Thyroid gland (tissue), 4 donors: ENCODE data around the gene UTP4. TPM values are rescaled to one million over a fixed set of nuclear protein-coding genes. Genes with fewer than 3 reads are reported as not detected.

ENCODE experiments used
- DNase-seq, 2 donors: peaks; one replicate each; pipeline ENCODE4 v3.0.0-alpha.2; 2019
- H3K27ac ChIP-seq, 3 donors: fragments of 200-600 bp; sonication (generic); 1 replicate in 2 of 3; 2 replicates in 1 of 3; pipeline ENCODE4 v1.5.1; 2016 to 2019; ENCODE audit warnings: mild to moderate bottlenecking in 1 of 3, moderate library complexity in 1 of 3
- H3K27me3 ChIP-seq: fragments of 200-600 bp; sonication (generic); one replicate; pipeline ENCODE4 v1.5.1; 2019
- H3K36me3 ChIP-seq, 2 donors: fragments of 200-600 bp; sonication (generic); one replicate each; pipeline ENCODE4 v1.5.1; 2016 to 2019
- H3K4me1 ChIP-seq, 2 donors: fragments of 200-600 bp; sonication (generic); one replicate each; pipeline ENCODE4 v1.5.1; 2017 to 2019
- H3K4me3 ChIP-seq, 3 donors: fragments of 200-600 bp; sonication (generic); replicated peaks in 1 of 3; 1 replicate in 2 of 3; 2 replicates in 1 of 3; pipeline ENCODE4 v1.5.1; 2016; ENCODE audit warnings: mild to moderate bottlenecking in 1 of 3
- H3K9me3 ChIP-seq: fragments of 200-600 bp; sonication (generic); one replicate; pipeline ENCODE4 v1.5.1; 2017
- POLR2A ChIP-seq, 2 donors: fragments of 450-650 bp; IDR thresholded peaks; one replicate each; pipeline ENCODE4 v1.6.1; 2017; ENCODE audit warnings: antibody characterized with exemption in 2 of 2, mild to moderate bottlenecking in 2 of 2, moderate library complexity in 1 of 2
- WGBS, 2 donors: methylation state at CpG; one replicate each; pipeline ENCODE4 v1.1.5; 2017; 5-methylcytosine and 5-hydroxymethylcytosine counted together
- intact Hi-C: fragments of 100-400 bp; cut with DNase I; formaldehyde crosslinking; loops from one replicate; pipeline ENCODE4 v1.15.1; 2023
- total RNA-seq, 4 donors: library from RNA; depleted of rRNA; stranded (reverse); fragments of >200 nt; gene quantifications; one replicate each; pipeline ENCODE4 v1.2.3, GENCODE V29; 2016
- TF ChIP-seq, protein P1 (sequence below), 6 experiments: fragments of 200-600 bp in 3 of 6; fragments of 450-650 bp in 3 of 6; sonication (generic) in 3 of 6; IDR thresholded peaks; one replicate each; pipeline ENCODE4 v1.5.1; 2016 to 2019; ENCODE audit warnings: antibody characterized with exemption in 6 of 6, mild to moderate bottlenecking in 2 of 6, inconsistent platforms in 1 of 6, moderate library complexity in 1 of 6

The UTP4 gene
- total RNA-seq, 4 donors from 2014 or later = 22.4 to 33.1 (median 24.1) TPM

DNA sequence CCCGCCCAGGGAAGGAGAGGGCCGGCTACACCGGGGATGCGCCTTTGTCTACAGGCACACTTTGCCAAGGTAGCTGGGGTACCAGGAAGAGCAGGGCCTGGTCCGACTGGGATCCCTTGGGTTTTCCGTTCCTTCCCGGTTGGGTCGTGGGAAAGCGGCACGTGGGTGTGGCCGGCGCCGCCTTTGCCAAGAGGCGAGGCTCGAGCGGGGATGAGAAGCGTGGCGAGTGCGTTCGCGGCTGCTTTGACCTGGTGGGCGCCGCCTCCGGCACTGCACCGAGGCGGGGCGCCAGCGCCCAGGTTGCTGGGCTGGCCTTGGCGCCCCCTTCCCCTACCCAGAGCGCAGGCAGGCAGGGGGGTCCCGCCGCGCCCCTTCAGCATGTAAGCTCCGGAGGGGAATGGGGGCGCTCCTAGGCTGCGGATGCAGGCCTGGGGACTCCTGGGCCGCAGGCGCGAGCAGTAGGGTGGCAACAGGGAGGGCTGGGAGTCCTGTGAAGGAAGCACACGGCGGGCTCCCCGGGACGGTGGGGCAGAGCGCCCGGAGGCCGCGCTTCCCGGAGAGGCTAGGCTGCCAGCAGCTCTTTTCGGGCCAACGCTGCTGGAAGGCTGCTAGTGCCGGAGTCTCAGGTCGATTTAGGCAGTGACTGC, 25.0 kb upstream of the UTP4 start:
- 3% methylated on average over 15 to 16 of the region's 52 CpGs for WGBS, 2 donors
- intact Hi-C loops = loop anchor here (5.0 kb wide), 1 partner anchor 205 kb away; no protein-coding TSS in a partner anchor

DNA sequence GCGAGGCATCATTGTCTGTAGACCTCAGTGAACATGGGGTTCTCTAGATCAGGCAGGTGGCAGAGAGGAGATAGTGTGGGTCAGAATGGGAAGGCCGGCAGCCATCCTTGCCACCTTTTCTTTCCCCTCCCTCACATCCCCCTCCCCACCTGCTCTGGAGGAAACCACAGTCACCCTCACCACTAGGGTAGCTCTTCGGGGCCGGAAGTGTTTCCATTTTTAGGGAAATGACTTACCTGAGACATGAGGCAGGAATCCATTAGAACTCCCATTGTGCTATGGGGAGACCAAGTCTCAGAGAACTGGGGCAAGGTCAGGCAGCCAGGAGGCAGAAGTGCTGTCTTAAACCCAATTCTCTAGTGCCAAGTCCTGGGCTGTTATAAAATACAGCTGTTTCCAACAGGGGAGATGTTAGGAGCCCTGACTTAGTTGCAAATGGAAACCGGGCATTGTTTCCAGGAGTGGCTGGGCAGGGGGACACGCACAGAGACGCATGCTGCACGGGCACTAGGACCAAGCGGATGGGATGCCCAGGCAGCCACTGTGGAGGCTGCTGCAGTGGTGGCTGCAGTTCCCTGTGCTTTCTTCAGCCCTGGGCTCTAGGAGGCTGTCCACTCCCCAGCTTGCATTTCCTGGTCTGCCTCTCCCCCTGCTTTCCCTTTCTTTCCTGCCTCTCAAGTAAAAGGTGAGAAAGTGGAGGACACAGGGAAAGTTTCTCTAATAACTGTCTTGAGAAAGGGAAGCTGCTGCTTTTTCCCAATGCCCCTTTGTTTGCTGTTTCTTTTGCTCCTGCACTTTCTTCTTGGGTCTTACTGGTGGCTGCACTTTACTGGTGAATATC, 24.2 kb upstream of the UTP4 start:
- intact Hi-C loops = loop anchor here (5.0 kb wide), 1 partner anchor 206 kb away; no protein-coding TSS in a partner anchor
- peaks cover 0 to 8% of the 10 kb centered on the region in 2 donors for H3K36me3 ChIP-seq
- H3K4me1 ChIP-seq = peaks cover 39 to 47% of the 10 kb centered on the region in 2 donors
- no peaks in the 10 kb centered on the region for H3K9me3 ChIP-seq
- H3K4me3 ChIP-seq = peak overlapping the region in 1 of 3 donors; percentile 64
- peak overlapping the region in 2 of 3 donors; percentile 46 to 60 for H3K27ac ChIP-seq
- 37 to 56% methylated on average over 8 to 9 of the region's 9 CpGs for WGBS, 2 donors
- H3K27me3 ChIP-seq = no peaks in the 10 kb centered on the region
- no peak for DNase-seq
- TF ChIP-seq, protein P1, sequence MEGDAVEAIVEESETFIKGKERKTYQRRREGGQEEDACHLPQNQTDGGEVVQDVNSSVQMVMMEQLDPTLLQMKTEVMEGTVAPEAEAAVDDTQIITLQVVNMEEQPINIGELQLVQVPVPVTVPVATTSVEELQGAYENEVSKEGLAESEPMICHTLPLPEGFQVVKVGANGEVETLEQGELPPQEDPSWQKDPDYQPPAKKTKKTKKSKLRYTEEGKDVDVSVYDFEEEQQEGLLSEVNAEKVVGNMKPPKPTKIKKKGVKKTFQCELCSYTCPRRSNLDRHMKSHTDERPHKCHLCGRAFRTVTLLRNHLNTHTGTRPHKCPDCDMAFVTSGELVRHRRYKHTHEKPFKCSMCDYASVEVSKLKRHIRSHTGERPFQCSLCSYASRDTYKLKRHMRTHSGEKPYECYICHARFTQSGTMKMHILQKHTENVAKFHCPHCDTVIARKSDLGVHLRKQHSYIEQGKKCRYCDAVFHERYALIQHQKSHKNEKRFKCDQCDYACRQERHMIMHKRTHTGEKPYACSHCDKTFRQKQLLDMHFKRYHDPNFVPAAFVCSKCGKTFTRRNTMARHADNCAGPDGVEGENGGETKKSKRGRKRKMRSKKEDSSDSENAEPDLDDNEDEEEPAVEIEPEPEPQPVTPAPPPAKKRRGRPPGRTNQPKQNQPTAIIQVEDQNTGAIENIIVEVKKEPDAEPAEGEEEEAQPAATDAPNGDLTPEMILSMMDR (IDR thresholded peaks at IDR 0.05) = no peak
- TF ChIP-seq POLR2A (IDR thresholded peaks at IDR 0.05) = no peak

More for the DNA sequence above, 25.0 kb upstream of the UTP4 start:
- Histone ChIP-seq H3K9me3 (no peaks in the 10 kb centered on the region), H3K27ac (peak overlapping the region in 2 of 3 donors; percentile 33 to 60), H3K4me1 (peaks cover 41 to 43% of the 10 kb centered on the region in 2 donors), H3K36me3 (peaks cover 0 to 6% of the 10 kb centered on the region in 2 donors), H3K4me3 (peak overlapping the region; percentile 18 to 64 (median 61)), H3K27me3 (no peaks in the 10 kb centered on the region)
- DNase-seq = peak; percentile 60
- TF ChIP-seq, protein P1 (IDR thresholded peaks at IDR 0.05) = no peak
- peak in 1 of 2 donors; percentile 14 for TF ChIP-seq POLR2A (IDR thresholded peaks at IDR 0.05)

DNA sequence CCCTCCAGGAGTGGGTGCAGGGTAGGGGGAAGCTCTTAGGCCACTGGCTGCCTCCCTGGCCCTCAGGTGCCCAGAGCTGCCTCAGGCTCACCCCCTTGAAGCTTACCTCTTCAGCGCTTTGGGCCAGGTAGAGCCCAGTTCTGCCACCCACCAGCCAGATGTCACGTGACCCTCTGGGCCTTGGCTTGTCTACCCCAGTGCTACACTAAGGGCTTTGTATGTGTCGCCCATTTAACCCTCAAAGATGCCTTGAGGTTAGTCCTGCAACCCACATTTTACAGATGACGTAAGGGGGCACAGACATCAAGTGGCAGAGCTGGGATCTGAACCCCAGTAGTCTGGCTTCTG, 23.6 kb upstream of the UTP4 start:
- H3K4me3 ChIP-seq = no peak overlapping the region
- no peak for DNase-seq
- peaks cover 39 to 47% of the 10 kb centered on the region in 2 donors for H3K4me1 ChIP-seq
- intact Hi-C loops = loop anchor here (5.0 kb wide), 1 partner anchor 207 kb away; no protein-coding TSS in a partner anchor
- no peaks in the 10 kb centered on the region for H3K9me3 ChIP-seq
- H3K27me3 ChIP-seq = no peaks in the 10 kb centered on the region
- 85 to 91% methylated on average over 4 of the region's 4 CpGs for WGBS, 2 donors
- no peak for TF ChIP-seq POLR2A (IDR thresholded peaks at IDR 0.05)
- TF ChIP-seq, protein P1 (IDR thresholded peaks at IDR 0.05) = no peak
- H3K36me3 ChIP-seq = peaks cover under 1 to 11% of the 10 kb centered on the region in 2 donors
- H3K27ac ChIP-seq = peak overlapping the region in 2 of 3 donors; percentile 46 to 60

DNA sequence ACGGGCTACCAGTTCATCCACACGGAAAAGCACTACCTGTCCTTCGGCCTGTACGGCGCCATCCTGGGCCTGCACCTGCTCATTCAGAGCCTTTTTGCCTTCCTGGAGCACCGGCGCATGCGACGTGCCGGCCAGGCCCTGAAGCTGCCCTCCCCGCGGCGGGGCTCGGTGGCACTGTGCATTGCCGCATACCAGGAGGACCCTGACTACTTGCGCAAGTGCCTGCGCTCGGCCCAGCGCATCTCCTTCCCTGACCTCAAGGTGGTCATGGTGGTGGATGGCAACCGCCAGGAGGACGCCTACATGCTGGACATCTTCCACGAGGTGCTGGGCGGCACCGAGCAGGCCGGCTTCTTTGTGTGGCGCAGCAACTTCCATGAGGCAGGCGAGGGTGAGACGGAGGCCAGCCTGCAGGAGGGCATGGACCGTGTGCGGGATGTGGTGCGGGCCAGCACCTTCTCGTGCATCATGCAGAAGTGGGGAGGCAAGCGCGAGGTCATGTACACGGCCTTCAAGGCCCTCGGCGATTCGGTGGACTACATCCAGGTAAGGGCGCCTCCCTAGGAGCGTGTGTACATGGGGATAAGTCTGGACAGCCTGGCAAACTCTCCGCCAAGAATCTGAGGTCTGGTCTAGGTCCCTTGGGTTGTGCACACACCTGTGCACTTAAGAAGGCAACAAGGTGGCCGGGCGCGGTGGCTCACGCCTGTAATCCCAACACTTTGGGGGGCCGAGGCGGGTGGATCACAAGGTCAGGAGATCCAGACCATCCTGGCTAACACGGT, 22.8 kb upstream of the UTP4 start:
- no peak overlapping the region for H3K4me3 ChIP-seq
- no peaks in the 10 kb centered on the region for H3K9me3 ChIP-seq
- intact Hi-C loops = loop anchor here (5.0 kb wide), 1 partner anchor 207 kb away; no protein-coding TSS in a partner anchor
- H3K27me3 ChIP-seq = no peaks in the 10 kb centered on the region
- no peak for DNase-seq
- no peak overlapping the region for H3K27ac ChIP-seq
- peaks cover 39 to 47% of the 10 kb centered on the region in 2 donors for H3K4me1 ChIP-seq
- TF ChIP-seq, protein P1 (IDR thresholded peaks at IDR 0.05) = no peak
- TF ChIP-seq POLR2A (IDR thresholded peaks at IDR 0.05) = no peak
- peaks cover 8 to 19% of the 10 kb centered on the region in 2 donors for H3K36me3 ChIP-seq
- WGBS, 2 donors = 96 to 97% methylated on average over 26 to 31 of the region's 48 CpGs
